GM21529 (cell line): ENCODE data around the gene TFF3.

Experiments used
- ATAC-seq: cut with Tn5 transposase; IDR thresholded peaks from one replicate; pipeline ENCODE4 v1.9.1; 2021; ENCODE audit not compliant: unreplicated experiment

TFF3 gene

GRCh38 chr21:42291751-42292562 is 23.3 kb downstream of the TFF3 start:
- ATAC-seq: no peak

DNA sequence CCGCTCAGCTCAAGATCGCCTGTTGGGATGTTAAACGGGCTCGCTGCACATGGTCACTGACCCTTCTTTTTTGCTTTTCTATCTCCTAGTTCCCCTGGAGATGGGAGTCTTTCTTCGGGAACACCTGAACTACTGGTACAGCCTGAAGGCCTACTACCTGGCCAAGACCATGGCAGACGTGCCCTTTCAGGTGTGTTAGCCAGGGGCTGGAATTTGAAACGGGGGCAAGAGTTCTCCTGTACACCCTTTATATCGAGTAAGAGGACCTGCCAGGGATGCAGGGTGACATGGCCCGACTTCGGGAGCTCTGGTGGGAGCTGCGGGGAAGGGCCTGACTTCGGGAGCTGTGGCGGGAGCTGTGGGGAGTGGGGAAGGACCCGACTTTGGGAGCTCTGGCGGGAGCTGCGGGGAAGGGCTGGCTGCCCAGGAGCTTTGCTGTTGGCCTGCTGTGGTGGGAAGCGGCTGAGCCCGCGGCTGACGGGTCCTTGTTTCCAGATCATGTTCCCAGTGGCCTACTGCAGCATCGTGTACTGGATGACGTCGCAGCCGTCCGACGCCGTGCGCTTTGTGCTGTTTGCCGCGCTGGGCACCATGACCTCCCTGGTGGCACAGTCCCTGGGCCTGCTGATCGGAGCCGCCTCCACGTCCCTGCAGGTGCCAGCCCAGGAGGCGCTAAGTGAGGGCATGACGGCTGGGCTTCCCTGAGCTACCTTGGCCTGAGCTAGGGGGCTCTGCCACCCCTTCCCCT is 24.0 kb downstream of the TFF3 start:
- no peak for ATAC-seq

- no peak for ATAC-seq
Measured at GRCh38 chr21:42290505-42290904, 24.7 kb downstream of the TFF3 start.

DNA sequence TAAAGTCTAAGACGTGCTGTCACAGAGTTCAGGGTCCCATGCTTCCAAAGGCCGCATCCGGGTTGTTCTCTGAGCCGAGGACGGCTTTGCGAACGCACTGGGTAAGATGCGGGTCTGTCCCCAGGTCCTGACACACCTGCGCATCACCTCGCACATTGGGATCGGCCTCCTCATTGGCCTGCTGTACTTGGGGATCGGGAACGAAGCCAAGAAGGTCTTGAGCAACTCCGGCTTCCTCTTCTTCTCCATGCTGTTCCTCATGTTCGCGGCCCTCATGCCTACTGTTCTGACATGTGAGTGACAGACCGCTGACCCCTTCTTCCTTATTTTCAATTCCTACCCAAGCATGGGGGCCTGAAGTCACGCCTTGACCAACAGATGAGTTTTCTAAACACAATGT is 25.3 kb downstream of the TFF3 start:
- no peak for ATAC-seq

- no peak for ATAC-seq
Measured at GRCh38 chr21:42288962-42289361, 26.2 kb downstream of the TFF3 start.

- no peak for ATAC-seq
Measured at GRCh38 chr21:42287193-42288083, 27.8 kb downstream of the TFF3 start.

DNA sequence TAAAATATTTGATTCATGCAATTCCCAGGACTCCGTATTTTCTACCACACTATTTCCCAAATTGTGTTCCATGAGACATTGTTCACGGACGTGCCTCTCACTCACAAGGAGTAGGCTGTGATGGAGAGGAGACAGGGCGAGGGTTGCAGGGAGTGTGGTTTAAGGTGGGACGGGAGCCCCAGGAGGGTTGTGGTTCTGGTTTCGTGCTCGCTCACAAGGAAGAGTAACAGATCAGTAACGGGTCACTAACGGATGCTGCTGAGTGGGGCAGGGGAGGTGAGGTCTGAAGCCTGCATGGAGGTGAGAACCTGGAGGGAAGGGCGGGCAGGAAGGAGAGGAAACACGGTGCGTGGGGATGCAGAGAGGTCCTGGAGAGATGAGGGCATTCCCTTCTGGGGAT is 28.8 kb downstream of the TFF3 start:
- peak; percentile 70 for ATAC-seq

GRCh38 chr21:42285569-42286245 is 29.5 kb downstream of the TFF3 start:
- no peak for ATAC-seq

DNA sequence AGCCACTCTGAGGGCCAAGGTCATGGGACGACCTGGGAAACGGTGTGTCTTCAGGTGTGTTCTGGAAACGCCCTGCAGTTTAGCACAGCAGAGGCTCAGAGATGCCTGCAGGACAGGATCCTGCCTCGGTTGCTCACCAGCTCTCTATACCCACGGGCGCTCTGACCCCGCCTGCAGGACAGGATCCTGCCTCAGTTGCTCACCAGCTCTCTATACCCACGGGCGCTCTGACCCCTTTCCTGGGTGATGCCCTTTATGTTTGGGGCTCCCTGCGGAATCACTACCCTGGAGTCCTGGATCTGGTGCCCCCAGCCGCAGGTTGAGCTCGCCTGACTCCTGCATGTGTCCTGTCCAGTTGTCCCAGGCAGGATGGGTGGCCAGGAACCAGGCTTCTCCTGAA is 32.5 kb downstream of the TFF3 start:
- no peak for ATAC-seq

DNA sequence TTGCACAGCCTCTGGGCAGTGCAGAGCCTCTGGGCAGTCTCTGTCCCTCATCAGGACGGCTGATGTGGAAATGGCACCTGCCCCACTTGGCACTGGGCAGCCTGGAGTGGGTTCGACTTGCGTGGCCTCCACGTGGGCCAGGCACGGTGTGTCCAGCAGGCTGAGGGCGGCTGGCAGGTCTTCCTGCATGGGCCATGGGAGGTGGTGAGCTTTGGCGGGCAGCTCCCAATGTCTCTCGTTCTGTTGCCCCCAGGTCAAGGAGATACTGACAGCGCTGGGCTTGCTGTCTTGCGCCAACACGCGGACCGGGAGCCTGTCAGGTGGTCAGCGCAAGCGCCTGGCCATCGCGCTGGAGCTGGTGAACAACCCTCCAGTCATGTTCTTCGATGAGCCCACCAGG is 33.2 kb downstream of the TFF3 start:
- ATAC-seq: no peak

- no peak for ATAC-seq
Measured at GRCh38 chr21:42281181-42281680, 34.0 kb downstream of the TFF3 start.

DNA sequence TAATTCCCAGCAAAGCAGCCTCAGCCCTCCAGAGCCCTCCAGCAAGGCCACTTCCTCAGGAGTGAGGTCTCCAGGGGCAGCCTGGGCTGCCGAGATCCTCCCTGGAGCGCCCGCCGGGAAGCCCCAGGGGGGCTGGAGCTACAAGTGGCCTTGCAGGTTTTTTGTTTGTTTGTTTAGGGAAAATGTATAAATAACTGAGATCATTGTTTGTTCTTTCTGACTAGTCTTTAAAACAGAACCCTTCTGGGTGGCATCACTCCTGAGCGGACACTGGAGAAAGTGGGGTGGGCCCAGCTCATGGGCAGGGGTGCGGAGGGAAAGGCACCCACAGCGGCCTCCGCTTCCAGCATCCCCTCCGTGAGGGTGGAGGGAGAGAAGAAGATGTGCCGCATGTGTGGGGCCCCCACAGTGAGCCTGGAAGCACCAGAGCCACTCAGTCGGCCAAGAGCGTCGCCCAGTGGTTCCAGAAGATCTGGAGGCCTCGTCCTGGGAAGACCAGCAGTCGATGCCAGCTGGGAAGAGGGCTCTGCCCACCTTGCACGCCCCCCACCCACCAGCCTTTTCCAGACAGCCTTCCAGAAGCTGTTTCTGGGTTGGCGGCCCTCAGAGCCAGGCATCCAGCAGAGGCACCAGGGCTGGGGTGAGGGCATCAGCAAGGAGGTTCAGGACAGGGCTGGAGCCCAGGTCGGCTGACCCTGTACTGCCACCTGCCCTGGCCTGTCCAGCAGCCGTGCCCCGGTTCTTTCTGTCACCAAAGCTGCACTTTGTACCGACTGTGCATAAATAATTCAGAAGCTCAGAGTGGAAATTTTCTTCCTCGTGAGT is 34.6 kb downstream of the TFF3 start:
- ATAC-seq: no peak

GRCh38 chr21:42279888-42280287 is 35.3 kb downstream of the TFF3 start:
- ATAC-seq: no peak

GRCh38 chr21:42279341-42279871 is 35.8 kb downstream of the TFF3 start:
- ATAC-seq: no peak

DNA sequence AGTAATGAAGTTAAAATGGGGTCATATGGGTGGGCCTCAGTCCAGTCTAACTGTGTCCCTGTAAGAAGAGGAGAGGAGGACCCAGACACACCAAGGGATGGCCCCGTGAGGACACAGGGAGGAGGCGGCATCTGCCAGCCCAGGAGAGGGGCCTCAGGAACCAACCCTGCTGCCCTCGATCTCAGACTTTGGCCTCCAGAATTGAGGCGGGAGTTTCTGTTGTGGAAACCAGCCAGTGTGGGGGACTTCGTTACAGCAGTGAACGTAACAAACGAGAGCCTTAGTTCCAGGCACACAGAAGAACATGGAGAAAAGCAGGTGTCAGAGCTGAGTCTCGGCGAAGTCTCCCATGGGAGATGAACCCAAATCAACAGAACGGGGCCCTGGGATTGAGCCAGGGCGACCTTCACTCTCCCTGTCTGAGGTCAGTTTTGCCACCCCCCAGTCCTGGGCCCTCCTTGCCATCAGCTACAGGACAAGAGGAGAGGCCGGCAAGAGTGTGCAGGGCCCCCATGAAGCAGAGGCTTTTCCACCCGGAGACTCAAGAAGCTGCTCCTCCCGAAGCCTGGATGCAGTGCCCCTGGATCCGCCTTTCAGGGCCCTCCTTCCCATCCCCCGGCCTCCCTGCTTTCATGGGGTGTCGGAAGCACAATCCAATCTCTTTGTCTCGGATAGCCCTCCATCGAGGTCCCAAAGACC is 36.6 kb downstream of the TFF3 start:
- no peak for ATAC-seq

- ATAC-seq: no peak
Measured at GRCh38 chr21:42277593-42277992, 37.6 kb downstream of the TFF3 start.

GRCh38 chr21:42276526-42277154 is 38.6 kb downstream of the TFF3 start:
- no peak for ATAC-seq

DNA sequence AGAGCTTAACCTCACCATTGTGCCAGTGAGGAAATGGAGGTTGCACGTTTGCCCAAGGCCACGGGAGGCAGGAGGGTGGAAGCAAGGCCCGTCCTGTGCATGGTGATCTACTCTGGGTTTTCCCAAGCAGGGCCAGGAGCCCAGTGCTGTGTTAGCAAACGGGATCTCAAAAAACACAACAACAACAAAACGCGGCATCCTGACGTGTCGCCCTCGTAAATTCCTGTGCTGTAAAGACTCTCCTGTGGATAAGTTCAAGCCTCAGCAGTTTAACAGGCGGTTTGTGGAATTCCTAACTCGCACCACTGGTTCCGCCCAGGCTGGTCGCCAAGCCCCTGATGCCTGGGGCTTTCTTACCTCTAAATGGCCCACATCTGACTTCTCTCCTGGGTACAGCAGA is 39.1 kb downstream of the TFF3 start:
- no peak for ATAC-seq
